GM12878 (cell line): Measurements from ENCODE around the gene PPP2R5C. TPM values are rescaled to one million over a fixed set of nuclear protein-coding genes. Genes with fewer than 3 reads are reported as not detected.

Source experiments
- ASH2L ChIP-seq: fragments of 300-600, 200-600 bp; sonication (generic); IDR thresholded peaks from 2 replicates; pipeline ENCODE4 v1.6.1; 2017; ENCODE audit warnings: low read depth, mild to moderate bottlenecking, borderline replicate concordance
- BRCA1 ChIP-seq: IDR thresholded peaks from 2 replicates; pipeline ENCODE4 v1.6.1; 2011; ENCODE audit warnings: low read depth, low read length, improper control_type of control experiment
- FOXM1 ChIP-seq: IDR thresholded peaks from 2 replicates; pipeline ENCODE4 v1.6.1; 2012; ENCODE audit warnings: low read depth, mild to moderate bottlenecking, inconsistent platforms, low read length, moderate library complexity
- HDGF ChIP-seq: fragments of 450-650 bp; IDR thresholded peaks from 2 replicates; pipeline ENCODE4 v1.6.1; 2016; ENCODE audit warnings: antibody characterized with exemption
- KAT2A ChIP-seq: conservative IDR thresholded peaks from 2 replicates; pipeline ENCODE4 v1.6.1; 2011; ENCODE audit warnings: low read depth, low read length; ENCODE audit not compliant: control insufficient read depth
- KLF5 ChIP-seq: fragments of 450-650 bp; IDR thresholded peaks from 2 replicates; pipeline ENCODE4 v1.6.1; 2014; ENCODE audit warnings: mild to moderate bottlenecking; ENCODE audit not compliant: partially characterized antibody
- MXI1 ChIP-seq: fragments of 150-350 bp; IDR thresholded peaks from 2 replicates; pipeline ENCODE4 v1.6.1; 2011; ENCODE audit warnings: low read depth, mild to moderate bottlenecking, inconsistent platforms, low read length, improper control_type of control experiment
- NFIC ChIP-seq: IDR thresholded peaks from 2 replicates; pipeline ENCODE4 v1.6.1; 2012; ENCODE audit warnings: low read depth, mild to moderate bottlenecking, inconsistent platforms, low read length, moderate library complexity
- PAX8 ChIP-seq: fragments of 450-650 bp; IDR thresholded peaks from 2 replicates; pipeline ENCODE4 v1.6.1; 2017; ENCODE audit warnings: mild to moderate bottlenecking, moderate library complexity
- RAD51 ChIP-seq: fragments of 450-650 bp; IDR thresholded peaks from 2 replicates; pipeline ENCODE4 v1.6.1; 2016; ENCODE audit warnings: moderate library complexity, mild to moderate bottlenecking, inconsistent platforms
- SIX5 ChIP-seq: IDR thresholded peaks from 2 replicates; pipeline ENCODE4 v1.6.1; 2011; ENCODE audit warnings: mild to moderate bottlenecking, low read depth, low read length, moderate library complexity; ENCODE audit not compliant: severe bottlenecking
- SPI1 ChIP-seq: IDR thresholded peaks from 2 replicates; pipeline ENCODE4 v1.6.1; 2011; ENCODE audit warnings: low read depth, mild to moderate bottlenecking, low read length, moderate library complexity, borderline replicate concordance; ENCODE audit not compliant: insufficient read depth
- TBL1XR1 ChIP-seq: IDR thresholded peaks from 2 replicates; pipeline ENCODE4 v1.6.1; 2012; ENCODE audit warnings: low read depth, low read length, improper control_type of control experiment
- WRNIP1 ChIP-seq: IDR thresholded peaks from 2 replicates; pipeline ENCODE4 v1.6.1; 2011; ENCODE audit warnings: low read depth, low read length, improper control_type of control experiment, borderline replicate concordance
- YBX1 ChIP-seq: fragments of 450-650 bp; IDR thresholded peaks from 2 replicates; pipeline ENCODE4 v1.6.1; 2016; ENCODE audit warnings: antibody characterized with exemption
- ZNF207 ChIP-seq: fragments of 450-650 bp; IDR thresholded peaks from 2 replicates; pipeline ENCODE4 v1.6.1; 2014; ENCODE audit warnings: antibody characterized with exemption, mild to moderate bottlenecking, borderline replicate concordance
- ZNF24 ChIP-seq: fragments of 450-650 bp; IDR thresholded peaks from 2 replicates; pipeline ENCODE4 v1.6.1; 2017; ENCODE audit warnings: antibody characterized with exemption, mild to moderate bottlenecking
- ZZZ3 ChIP-seq: IDR thresholded peaks from 2 replicates; pipeline ENCODE4 v1.6.1; 2011; ENCODE audit warnings: low read depth; ENCODE audit not compliant: control insufficient read depth, insufficient read length
- polyA plus RNA-seq, 11 experiments: library from polyadenylated mRNA; depleted of rRNA in 4 of 11; unstranded in 6 of 11; stranded (reverse) in 5 of 11; fragments of >200 nt; fragmentation: Nextera tagmentation in 4 of 11; fragmentation: Illumina TruSeq in 1 of 11; extraction: Ambion mirVana in 4 of 11; extraction: Trizol in 1 of 11; gene quantifications; 1 replicate in 1 of 11; 2 replicates in 10 of 11; pipeline versions ENCODE4 v1.2.1 to v1.2.3, GENCODE V29; 2011 to 2016; ENCODE audit warnings: inconsistent platforms in 2 of 11, missing spikeins in 2 of 11, low read depth in 1 of 11
- total RNA-seq, 4 experiments: library from RNA; depleted of rRNA in 3 of 4; stranded (reverse); fragments of >200 nt in 3 of 4; fragmentation: Illumina TruSeq in 1 of 4; extraction: Trizol in 1 of 4; gene quantifications; 2 replicates each; pipeline versions ENCODE4 v1.2.1 to v1.2.3, GENCODE V29; 2013 to 2021
- TF ChIP-seq, protein P1 (sequence below): fragments of 450-650 bp; IDR thresholded peaks from 2 replicates; pipeline ENCODE4 v1.6.1; 2016; ENCODE audit warnings: mild to moderate bottlenecking, moderate library complexity, borderline replicate concordance
- TF ChIP-seq, protein P2 (sequence below): fragments of 450-650 bp; IDR thresholded peaks from 2 replicates; pipeline ENCODE4 v1.6.1; 2017; ENCODE audit warnings: borderline replicate concordance
- TF ChIP-seq, protein P3 (sequence below), 3 experiments: IDR thresholded peaks in 2 of 3; conservative IDR thresholded peaks in 1 of 3; 2 replicates each; pipeline ENCODE4 v1.5.1; 2011; ENCODE audit warnings: low read depth in 3 of 3, low read length in 3 of 3, mild to moderate bottlenecking in 3 of 3, control low read depth in 2 of 3, moderate library complexity in 2 of 3, inconsistent platforms in 1 of 3, mixed read lengths in 1 of 3; ENCODE audit not compliant: control insufficient read depth in 2 of 3, insufficient read depth in 1 of 3; ENCODE audit errors: extremely low read depth in 1 of 3
- TF ChIP-seq, protein P4 (sequence below): fragments of 450-650 bp; IDR thresholded peaks from 2 replicates; pipeline ENCODE4 v1.6.1; 2016; ENCODE audit warnings: mild to moderate bottlenecking

PPP2R5C gene
- total and polyA plus RNA-seq, 10 of the 15 experiments (the other 5 are each of a cell fraction or from before 2014, with no cell fraction given), result 106 to 199 (median 144) TPM

DNA sequence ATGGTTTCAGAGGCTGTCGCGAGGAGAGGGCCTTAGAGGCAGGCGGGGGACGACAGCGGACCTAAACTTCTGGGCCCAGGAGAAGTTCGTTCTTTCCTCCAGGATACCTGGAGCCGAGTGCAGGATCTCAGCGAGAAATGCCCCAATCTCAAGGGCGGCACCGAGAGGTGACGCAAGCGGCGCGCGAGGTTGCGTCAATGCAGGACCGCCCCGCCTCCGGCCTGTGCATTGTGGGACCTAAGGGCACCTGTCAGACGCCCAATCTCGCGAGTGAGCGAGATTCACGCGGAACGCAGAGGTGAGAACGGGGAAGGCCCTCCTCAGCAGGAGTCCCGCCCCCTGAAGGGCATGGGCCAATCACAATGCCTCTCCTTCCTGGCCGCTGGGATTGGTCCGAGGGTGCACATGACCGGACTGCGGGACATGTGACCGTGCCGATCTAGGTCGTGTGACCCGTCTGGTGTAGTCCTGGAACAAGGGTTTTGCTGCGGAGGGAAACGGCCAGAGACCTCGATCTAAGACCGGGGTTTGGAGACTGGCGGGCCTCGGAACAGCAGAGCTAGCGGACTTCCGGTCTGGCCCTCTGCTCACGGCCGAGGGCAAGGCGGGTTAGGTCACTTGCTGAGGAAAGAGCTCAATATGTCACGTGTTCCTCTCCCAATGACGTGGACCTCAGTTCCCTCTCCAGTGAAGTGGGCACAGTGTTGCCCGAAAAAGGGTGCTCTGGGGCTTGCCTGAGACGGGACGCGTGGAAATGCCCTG lies 186.6 kb downstream of the PPP2R5C start (continued):
- TF ChIP-seq, protein P1, sequence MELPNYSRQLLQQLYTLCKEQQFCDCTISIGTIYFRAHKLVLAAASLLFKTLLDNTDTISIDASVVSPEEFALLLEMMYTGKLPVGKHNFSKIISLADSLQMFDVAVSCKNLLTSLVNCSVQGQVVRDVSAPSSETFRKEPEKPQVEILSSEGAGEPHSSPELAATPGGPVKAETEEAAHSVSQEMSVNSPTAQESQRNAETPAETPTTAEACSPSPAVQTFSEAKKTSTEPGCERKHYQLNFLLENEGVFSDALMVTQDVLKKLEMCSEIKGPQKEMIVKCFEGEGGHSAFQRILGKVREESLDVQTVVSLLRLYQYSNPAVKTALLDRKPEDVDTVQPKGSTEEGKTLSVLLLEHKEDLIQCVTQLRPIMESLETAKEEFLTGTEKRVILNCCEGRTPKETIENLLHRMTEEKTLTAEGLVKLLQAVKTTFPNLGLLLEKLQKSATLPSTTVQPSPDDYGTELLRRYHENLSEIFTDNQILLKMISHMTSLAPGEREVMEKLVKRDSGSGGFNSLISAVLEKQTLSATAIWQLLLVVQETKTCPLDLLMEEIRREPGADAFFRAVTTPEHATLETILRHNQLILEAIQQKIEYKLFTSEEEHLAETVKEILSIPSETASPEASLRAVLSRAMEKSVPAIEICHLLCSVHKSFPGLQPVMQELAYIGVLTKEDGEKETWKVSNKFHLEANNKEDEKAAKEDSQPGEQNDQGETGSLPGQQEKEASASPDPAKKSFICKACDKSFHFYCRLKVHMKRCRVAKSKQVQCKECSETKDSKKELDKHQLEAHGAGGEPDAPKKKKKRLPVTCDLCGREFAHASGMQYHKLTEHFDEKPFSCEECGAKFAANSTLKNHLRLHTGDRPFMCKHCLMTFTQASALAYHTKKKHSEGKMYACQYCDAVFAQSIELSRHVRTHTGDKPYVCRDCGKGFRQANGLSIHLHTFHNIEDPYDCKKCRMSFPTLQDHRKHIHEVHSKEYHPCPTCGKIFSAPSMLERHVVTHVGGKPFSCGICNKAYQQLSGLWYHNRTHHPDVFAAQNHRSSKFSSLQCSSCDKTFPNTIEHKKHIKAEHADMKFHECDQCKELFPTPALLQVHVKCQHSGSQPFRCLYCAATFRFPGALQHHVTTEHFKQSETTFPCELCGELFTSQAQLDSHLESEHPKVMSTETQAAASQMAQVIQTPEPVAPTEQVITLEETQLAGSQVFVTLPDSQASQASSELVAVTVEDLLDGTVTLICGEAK, result peak; percentile 73
- TF ChIP-seq KAT2A, result no peak
- TF ChIP-seq HDGF, result peak; percentile 61; the same call in 1 of the 2 replicates
- peak; percentile 100 for TF ChIP-seq RAD51
- TF ChIP-seq ZNF24, result no peak
- TF ChIP-seq WRNIP1, result no peak
- peak; percentile 95 for TF ChIP-seq MXI1
- peak; percentile 61 for TF ChIP-seq ZNF207
- TF ChIP-seq, protein P2, sequence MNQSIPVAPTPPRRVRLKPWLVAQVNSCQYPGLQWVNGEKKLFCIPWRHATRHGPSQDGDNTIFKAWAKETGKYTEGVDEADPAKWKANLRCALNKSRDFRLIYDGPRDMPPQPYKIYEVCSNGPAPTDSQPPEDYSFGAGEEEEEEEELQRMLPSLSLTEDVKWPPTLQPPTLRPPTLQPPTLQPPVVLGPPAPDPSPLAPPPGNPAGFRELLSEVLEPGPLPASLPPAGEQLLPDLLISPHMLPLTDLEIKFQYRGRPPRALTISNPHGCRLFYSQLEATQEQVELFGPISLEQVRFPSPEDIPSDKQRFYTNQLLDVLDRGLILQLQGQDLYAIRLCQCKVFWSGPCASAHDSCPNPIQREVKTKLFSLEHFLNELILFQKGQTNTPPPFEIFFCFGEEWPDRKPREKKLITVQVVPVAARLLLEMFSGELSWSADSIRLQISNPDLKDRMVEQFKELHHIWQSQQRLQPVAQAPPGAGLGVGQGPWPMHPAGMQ, result peak; percentile 97
- TF ChIP-seq, protein P3, sequence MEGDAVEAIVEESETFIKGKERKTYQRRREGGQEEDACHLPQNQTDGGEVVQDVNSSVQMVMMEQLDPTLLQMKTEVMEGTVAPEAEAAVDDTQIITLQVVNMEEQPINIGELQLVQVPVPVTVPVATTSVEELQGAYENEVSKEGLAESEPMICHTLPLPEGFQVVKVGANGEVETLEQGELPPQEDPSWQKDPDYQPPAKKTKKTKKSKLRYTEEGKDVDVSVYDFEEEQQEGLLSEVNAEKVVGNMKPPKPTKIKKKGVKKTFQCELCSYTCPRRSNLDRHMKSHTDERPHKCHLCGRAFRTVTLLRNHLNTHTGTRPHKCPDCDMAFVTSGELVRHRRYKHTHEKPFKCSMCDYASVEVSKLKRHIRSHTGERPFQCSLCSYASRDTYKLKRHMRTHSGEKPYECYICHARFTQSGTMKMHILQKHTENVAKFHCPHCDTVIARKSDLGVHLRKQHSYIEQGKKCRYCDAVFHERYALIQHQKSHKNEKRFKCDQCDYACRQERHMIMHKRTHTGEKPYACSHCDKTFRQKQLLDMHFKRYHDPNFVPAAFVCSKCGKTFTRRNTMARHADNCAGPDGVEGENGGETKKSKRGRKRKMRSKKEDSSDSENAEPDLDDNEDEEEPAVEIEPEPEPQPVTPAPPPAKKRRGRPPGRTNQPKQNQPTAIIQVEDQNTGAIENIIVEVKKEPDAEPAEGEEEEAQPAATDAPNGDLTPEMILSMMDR (IDR thresholded peaks at IDR 0.05 in 2 of 3, conservative IDR thresholded peaks at IDR 0.05 in 1 of 3; ENCODE audit: control insufficient read depth in 2 of 3, extremely low read depth in 1 of 3, insufficient read depth in 1 of 3, low read depth in 3 of 3, low read length in 3 of 3), result no peak; a peak in 1 of 6 replicates
- no peak for TF ChIP-seq ZZZ3
- peak; percentile 100 for TF ChIP-seq BRCA1
- peak; percentile 54 for TF ChIP-seq SIX5
- TF ChIP-seq, protein P4, sequence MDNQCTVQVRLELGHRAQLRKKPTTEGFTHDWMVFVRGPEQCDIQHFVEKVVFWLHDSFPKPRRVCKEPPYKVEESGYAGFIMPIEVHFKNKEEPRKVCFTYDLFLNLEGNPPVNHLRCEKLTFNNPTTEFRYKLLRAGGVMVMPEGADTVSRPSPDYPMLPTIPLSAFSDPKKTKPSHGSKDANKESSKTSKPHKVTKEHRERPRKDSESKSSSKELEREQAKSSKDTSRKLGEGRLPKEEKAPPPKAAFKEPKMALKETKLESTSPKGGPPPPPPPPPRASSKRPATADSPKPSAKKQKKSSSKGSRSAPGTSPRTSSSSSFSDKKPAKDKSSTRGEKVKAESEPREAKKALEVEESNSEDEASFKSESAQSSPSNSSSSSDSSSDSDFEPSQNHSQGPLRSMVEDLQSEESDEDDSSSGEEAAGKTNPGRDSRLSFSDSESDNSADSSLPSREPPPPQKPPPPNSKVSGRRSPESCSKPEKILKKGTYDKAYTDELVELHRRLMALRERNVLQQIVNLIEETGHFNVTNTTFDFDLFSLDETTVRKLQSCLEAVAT, result peak; percentile 18
- peak; percentile 33 for TF ChIP-seq KLF5
- no peak for TF ChIP-seq SPI1
- no peak for TF ChIP-seq FOXM1
- TF ChIP-seq ASH2L, result 0 out of 2 replicates have a peak, but pooled peaks have one; percentile 51
- peak; percentile 90 for TF ChIP-seq NFIC
- peak; percentile 58; the same call in 1 of the 2 replicates for TF ChIP-seq TBL1XR1
- TF ChIP-seq YBX1, result no peak
- TF ChIP-seq PAX8, result no peak
